Ishikawa (cell line): ENCODE measurements around the gene ZNF548.

Experiments used
- CEBPB ChIP-seq: IDR thresholded peaks from 2 replicates; pipeline ENCODE4 v1.6.1; 2012
- CREB1 ChIP-seq: IDR thresholded peaks from 2 replicates; pipeline ENCODE4 v1.6.1; 2012; ENCODE audit warnings: low read depth
- EGR1 ChIP-seq: IDR thresholded peaks from 2 replicates; pipeline ENCODE4 v1.6.1; 2012
- EP300 ChIP-seq: IDR thresholded peaks from 2 replicates; pipeline ENCODE4 v1.6.1; 2012; ENCODE audit warnings: borderline replicate concordance
- FOXM1 ChIP-seq: IDR thresholded peaks from 2 replicates; pipeline ENCODE4 v1.6.1; 2012; ENCODE audit warnings: low read depth, borderline replicate concordance
- MAX ChIP-seq: IDR thresholded peaks from 2 replicates; pipeline ENCODE4 v1.6.1; 2012
- NFIC ChIP-seq: IDR thresholded peaks from 2 replicates; pipeline ENCODE4 v1.6.1; 2012
- RAD21 ChIP-seq: IDR thresholded peaks from 2 replicates; pipeline ENCODE4 v1.6.1; 2012; ENCODE audit warnings: low read depth
- REST ChIP-seq: IDR thresholded peaks from 2 replicates; pipeline ENCODE4 v1.6.1; 2012; ENCODE audit warnings: low read depth, mild to moderate bottlenecking
- TAF1 ChIP-seq: IDR thresholded peaks from 2 replicates; pipeline ENCODE4 v1.6.1; 2012; ENCODE audit warnings: low read depth, mild to moderate bottlenecking
- TCF12 ChIP-seq: IDR thresholded peaks from 2 replicates; pipeline ENCODE4 v1.6.1; 2012; ENCODE audit warnings: low read depth
- TEAD4 ChIP-seq: IDR thresholded peaks from 2 replicates; pipeline ENCODE4 v1.6.1; 2012
- USF1 ChIP-seq: IDR thresholded peaks from 2 replicates; pipeline ENCODE4 v1.6.1; 2012
- YY1 ChIP-seq: IDR thresholded peaks from 2 replicates; pipeline ENCODE4 v1.6.1; 2012; ENCODE audit warnings: low read depth
- ZBTB7A ChIP-seq: IDR thresholded peaks from 2 replicates; pipeline ENCODE4 v1.6.1; 2012; ENCODE audit warnings: low read depth

Gene ZNF548

GRCh38 chr19:57389730-57390598, at the start of gene ZNF548:
ZNF548 (plus strand) TSS chr19:57389854; CDS start chr19:57390100, 246 bp downstream.
- TF ChIP-seq FOXM1 (no peak), EP300 (no peak), REST (no peak), CREB1 (peak; percentile 60), TCF12 (peak; percentile 39; the same call in 1 of the 2 replicates), RAD21 (no peak), MAX (0 out of 2 replicates have a peak, but pooled peaks have one; percentile 22), CEBPB (peak; percentile 49; the same call in 1 of the 2 replicates)

- no peak for TF ChIP-seq REST
- TF ChIP-seq TCF12, result no peak
- no peak for TF ChIP-seq NFIC
- TF ChIP-seq CREB1, result no peak
- TF ChIP-seq MAX, result no peak
- TF ChIP-seq TEAD4, result no peak
- no peak for TF ChIP-seq EGR1
- TF ChIP-seq RAD21, result no peak
- TF ChIP-seq CEBPB, result no peak
- TF ChIP-seq ZBTB7A, result no peak
- TF ChIP-seq USF1, result no peak
- TF ChIP-seq EP300, result no peak
- no peak for TF ChIP-seq YY1
- no peak for TF ChIP-seq TAF1
- no peak for TF ChIP-seq FOXM1
Measured at GRCh38 chr19:57342582-57342981, 47.1 kb upstream of the ZNF548 start.

GRCh38 chr19:57348136-57348535, 41.5 kb upstream of the ZNF548 start:
- no peak for TF ChIP-seq TAF1
- TF ChIP-seq CREB1, result no peak

GRCh38 chr19:57350877-57351805, 38.5 kb upstream of the ZNF548 start, which contains the start of gene ZNF304:
ZNF304 (plus strand) TSS chr19:57351271; CDS start chr19:57351665, 394 bp downstream.
- TF ChIP-seq TCF12 (peak; percentile 18; the same call in 1 of the 2 replicates), MAX (peak; percentile 93), TAF1 (peak; percentile 44; the same call in 1 of the 2 replicates), REST (no peak), FOXM1 (no peak), NFIC (no peak), CREB1 (peak; percentile 90)
